K562 (cell line): Measurements from ENCODE around the gene RILP. TPM values are rescaled to one million over a fixed set of nuclear protein-coding genes. Genes with fewer than 3 reads are reported as not detected.
A peak's percentile ranks its signal among the peaks of the same experiment; 100 is the strongest.
"Not testable (repeated sequence)": the region's sequence is repeated elsewhere in the genome, so short reads cannot be mapped to it uniquely, and the experiment has no call there.

ENCODE experiments used
- ATAC-seq: fragments of 200-7000 bp; cut with Tn5 transposase; 3 replicates; pipeline ENCODE4 v1.9.1; 2020; ENCODE audit warnings: moderate library complexity
- BruUV-seq: library from RNA; stranded (reverse); fragments of 400-500 nt; replicated peaks from 2 replicates; lab custom pipeline; 2021; lab: Mats Ljungman, UMichigan
- CTCF ChIA-PET: fragments of 300-600 bp; formaldehyde crosslinking; extraction: SDS; loops from one replicate; lab custom pipeline; 2021; ENCODE audit warnings: low intra/inter-chr PET ratio; lab: Yijun Ruan, JAX
- POLR2A ChIA-PET: fragments of 300-600, 350-650 bp; sonication (Branson Sonifier 250); formaldehyde crosslinking; extraction: SDS; loops from one replicate; lab custom pipeline; 2021; ENCODE audit warnings: antibody characterized with exemption, inconsistent platforms; lab: Yijun Ruan, JAX
- DNase-seq, 4 experiments: peaks; one replicate each; pipeline versions ENCODE4 v3.0.0 to v3.0.0-alpha.2; 2011 to 2018; ENCODE audit warnings: low spot score in 3 of 4, mixed read lengths in 3 of 4; ENCODE audit errors: extremely low read depth in 1 of 4
- FAIRE-seq: peaks from 2 replicates; lab custom pipeline; 2011; peaks lifted over from hg19 to GRCh38; lab: Jason Lieb, UNC
- H2AFZ ChIP-seq: 2 replicates; pipeline ENCODE4 v1.6.0; 2011; ENCODE audit warnings: low read depth, low read length, control low read depth, inconsistent platforms
- H3K27ac ChIP-seq: fragments of 200-600 bp; 3 replicates; pipeline ENCODE4 v1.8.0; 2011; ENCODE audit warnings: low read depth, mild to moderate bottlenecking, control low read depth, inconsistent platforms, low read length, moderate library complexity, mixed read lengths; ENCODE audit errors: extremely low read depth
- H3K27me3 ChIP-seq, 2 experiments: fragments of 300-600 bp in 1 of 2; 2 replicates in 1 of 2; 3 replicates in 1 of 2; pipeline versions ENCODE4 v1.6.0 to v1.8.0; 2011; ENCODE audit warnings: inconsistent platforms in 2 of 2, low read length in 2 of 2, mild to moderate bottlenecking in 1 of 2, mixed read lengths in 1 of 2, moderate library complexity in 1 of 2; ENCODE audit not compliant: control insufficient read depth in 2 of 2, insufficient read depth in 2 of 2
- H3K36me3 ChIP-seq: fragments of 300-600 bp; 3 replicates; pipeline ENCODE4 v1.8.0; 2011; ENCODE audit warnings: mild to moderate bottlenecking, low read length, inconsistent platforms; ENCODE audit not compliant: control insufficient read depth, insufficient read depth
- H3K4me1 ChIP-seq, 2 experiments: fragments of 200-600 bp in 1 of 2; replicated peaks in 1 of 2; 2 replicates in 1 of 2; 3 replicates in 1 of 2; pipeline versions ENCODE4 v1.5.1 to v1.8.0; 2011; ENCODE audit warnings: inconsistent platforms in 2 of 2, low read length in 2 of 2, mild to moderate bottlenecking in 1 of 2, mixed read lengths in 1 of 2, moderate library complexity in 1 of 2; ENCODE audit not compliant: control insufficient read depth in 2 of 2, insufficient read depth in 2 of 2
- H3K4me2 ChIP-seq: 2 replicates; pipeline ENCODE4 v1.6.1; 2011; ENCODE audit warnings: low read length, control low read depth, inconsistent platforms, mixed read lengths; ENCODE audit not compliant: insufficient read depth
- H3K4me3 ChIP-seq: fragments of 200-600 bp; sonication (generic), shearing (Covaris generic); 2 replicates; pipeline ENCODE4 v1.5.1; 2016; ENCODE audit warnings: control low read depth, inconsistent platforms
- H3K79me2 ChIP-seq: fragments of 200-600 bp; 3 replicates; pipeline ENCODE4 v1.8.0; 2011; ENCODE audit warnings: low read length, inconsistent platforms; ENCODE audit not compliant: control insufficient read depth, insufficient read depth
- H3K9ac ChIP-seq, 2 experiments: 2 replicates each; pipeline versions ENCODE4 v1.6.0 to v1.6.1; 2011; ENCODE audit warnings: low read depth in 2 of 2, low read length in 2 of 2, control low read depth in 1 of 2, inconsistent platforms in 1 of 2, mild to moderate bottlenecking in 1 of 2, mixed read lengths in 1 of 2; ENCODE audit not compliant: insufficient read depth in 1 of 2
- H3K9me1 ChIP-seq: one replicate; pipeline ENCODE4 v1.6.0; 2011; ENCODE audit warnings: inconsistent platforms, mild to moderate bottlenecking, low read length, moderate library complexity; ENCODE audit not compliant: control insufficient read depth, insufficient read depth
- H3K9me3 ChIP-seq: replicated peaks from 2 replicates; pipeline ENCODE4 v1.5.1; 2011; ENCODE audit warnings: low read depth, low read length, inconsistent platforms; ENCODE audit not compliant: control insufficient read depth, insufficient read depth
- H4K20me1 ChIP-seq: replicated peaks from 2 replicates; pipeline ENCODE4 v1.6.1; 2011; ENCODE audit warnings: low read length, inconsistent platforms, mixed read lengths; ENCODE audit not compliant: control insufficient read depth, insufficient read depth
- CHD2 ChIP-seq: IDR thresholded peaks from 2 replicates; pipeline ENCODE4 v1.6.1; 2011; ENCODE audit warnings: low read depth, low read length
- KDM1A ChIP-seq, 2 experiments: fragments of 450-650 bp; IDR thresholded peaks; 2 replicates each; pipeline ENCODE4 v1.6.1; 2016; ENCODE audit warnings: mild to moderate bottlenecking in 2 of 2
- MIER1 ChIP-seq: fragments of 450-650 bp; IDR thresholded peaks from 2 replicates; pipeline ENCODE4 v1.6.1; 2016; ENCODE audit warnings: antibody characterized with exemption, mild to moderate bottlenecking, low read depth
- PCBP1 ChIP-seq: fragments of 200-400 bp; formaldehyde crosslinking; IDR thresholded peaks from 2 replicates; pipeline ENCODE4 v1.6.1; 2018; ENCODE audit warnings: mild to moderate bottlenecking, low read depth, low read length; ENCODE audit not compliant: poor library complexity, severe bottlenecking
- PCBP2 ChIP-seq: fragments of 200-400 bp; formaldehyde crosslinking; IDR thresholded peaks from 2 replicates; pipeline ENCODE4 v1.6.1; 2018; ENCODE audit warnings: low read length, low read depth, mild to moderate bottlenecking, moderate library complexity; ENCODE audit not compliant: poor library complexity, severe bottlenecking
- PHF8 ChIP-seq: fragments of 200-600 bp; sonication (generic); IDR thresholded peaks from 2 replicates; pipeline ENCODE4 v1.6.1; 2012; ENCODE audit warnings: mixed run types, mild to moderate bottlenecking, inconsistent platforms, low read length, moderate library complexity, borderline replicate concordance
- RCOR1 ChIP-seq, 2 experiments: IDR thresholded peaks; 2 replicates each; pipeline ENCODE4 v1.6.1; 2012; ENCODE audit warnings: low read depth in 2 of 2, low read length in 2 of 2, borderline replicate concordance in 1 of 2, improper control_type of control experiment in 1 of 2
- ZNF780A ChIP-seq: fragments of 250-450 bp; sonication (Bioruptor Pico); IDR thresholded peaks from 2 replicates; pipeline ENCODE4 v1.5.0; 2021; ENCODE audit warnings: mild to moderate bottlenecking
- WGBS: fragments of 100-300 bp; shearing (Covaris generic); methylation state at CpG from one replicate; pipeline ENCODE4 v1.1.6; 2016; ENCODE audit warnings: low coverage, mixed read lengths; ENCODE audit not compliant: insufficient coverage; ENCODE audit errors: missing lambda C conversion rate; 5-methylcytosine and 5-hydroxymethylcytosine counted together
- in situ Hi-C: fragments of 300-500 bp; cut with MboI; formaldehyde crosslinking; loops from 4 replicates; pipeline ENCODE4 v1.15.0; 2018; ENCODE audit warnings: inconsistent platforms, mixed read lengths
- intact Hi-C: fragments of 100-400 bp; cut with micrococcal nuclease; formaldehyde crosslinking; loops from 2 replicates; pipeline ENCODE4 v1.14.2; 2022
- polyA plus RNA-seq, 8 experiments: library from polyadenylated mRNA; depleted of rRNA in 4 of 8; stranded (reverse) in 5 of 8; unstranded in 3 of 8; fragments of >200 nt; fragmentation: Nextera tagmentation in 2 of 8; fragmentation: Illumina TruSeq in 1 of 8; extraction: Ambion mirVana in 2 of 8; extraction: Trizol in 1 of 8; gene quantifications; 2 replicates each; pipeline versions ENCODE4 v1.2.1 to v1.2.3, GENCODE V29; 2011 to 2014; ENCODE audit warnings: inconsistent platforms in 1 of 8, missing spikeins in 1 of 8
- total RNA-seq, 7 experiments: library from RNA; depleted of rRNA in 6 of 7; stranded (reverse); fragments of >200 nt in 6 of 7; fragmentation: Illumina TruSeq in 2 of 7; extraction: Trizol in 2 of 7; gene quantifications; 2 replicates each; pipeline versions ENCODE4 v1.2.1 to v1.2.3, GENCODE V29; 2011 to 2021; ENCODE audit warnings: low replicate concordance in 1 of 7

Gene RILP
- total and polyA plus RNA-seq, 9 of the 15 experiments (the other 6 are each of a cell fraction or from before 2014, with no cell fraction given), result 0.75 to 54.9 (median 27.8) TPM

GRCh38 chr17:1693339-1693738 lies 43.7 kb upstream of the RILP start:
- no peak for DNase-seq
- Histone ChIP-seq H3K9me1 (no peaks in the 10 kb centered on the region), H3K9me3 (no peaks in the 10 kb centered on the region), H3K4me2 (no peak overlapping the region), H3K27me3 (no peaks in the 10 kb centered on the region), H4K20me1 (no peaks in the 10 kb centered on the region), H3K36me3 (no peaks in the 10 kb centered on the region), H3K4me1 (no peaks in the 10 kb centered on the region; a peak in 1 of 5 replicates), H3K79me2 (no peaks in the 10 kb centered on the region), H2AFZ (no peak overlapping the region), H3K9ac (no peak overlapping the region), H3K27ac (no peak overlapping the region), H3K4me3 (no peak overlapping the region)
- TF ChIP-seq PHF8 (no peak), ZNF780A (CRISPR knock-in tag) (no peak), RCOR1 (IDR thresholded peaks at IDR 0.05; ENCODE audit: borderline replicate concordance in 1 of 2, low read depth in 2 of 2, low read length in 2 of 2) (no peak), MIER1 (no peak)
- POLR2A ChIA-PET, result no interaction called here
- CTCF ChIA-PET, result no interaction called here
- ATAC-seq, result no peak
- in situ Hi-C loops (no loop called here), intact Hi-C loops (no loop called here)
- no peak for FAIRE-seq
- WGBS, result 73% methylated on average over 6 of the region's 7 CpGs
- no TSS peak for BruUV-seq

GRCh38 chr17:1690544-1691221 lies 41.0 kb upstream of the RILP start:
- Histone ChIP-seq H3K9me3 (no peaks in the 10 kb centered on the region), H3K9me1 (no peaks in the 10 kb centered on the region), H3K27ac (no peak overlapping the region), H3K79me2 (no peaks in the 10 kb centered on the region), H3K9ac (no peak overlapping the region), H3K4me3 (no peak overlapping the region), H3K27me3 (no peaks in the 10 kb centered on the region), H3K36me3 (no peaks in the 10 kb centered on the region), H4K20me1 (no peaks in the 10 kb centered on the region), H3K4me2 (no peak overlapping the region), H3K4me1 (no peaks in the 10 kb centered on the region; a peak in 1 of 5 replicates), H2AFZ (no peak overlapping the region)
- in situ Hi-C loops, result no loop called here
- intact Hi-C loops, result no loop called here
- peak; percentile 35; the same call in 1 of the 3 replicates for ATAC-seq
- FAIRE-seq, result no peak
- BruUV-seq, result no TSS peak
- TF ChIP-seq CHD2 (no peak), PCBP1 (peak; percentile 52), PCBP2 (peak; percentile 40), KDM1A (IDR thresholded peaks at IDR 0.05) (peak in 1 of 2 experiments; percentile 25; a peak in 1 of 4 replicates)
- WGBS, result 33% methylated on average over 1 of the region's 8 CpGs
- POLR2A ChIA-PET, result interaction anchor here (0.6 kb wide), 1 partner anchor 79 kb away, joined by 3 read pairs; no protein-coding TSS in a partner anchor
- no peak for DNase-seq
- CTCF ChIA-PET, result interaction anchor here (0.6 kb wide), 1 partner anchor 14 kb away, joined by 5 read pairs; no protein-coding TSS in a partner anchor

- H3K4me2 ChIP-seq, H3K27ac ChIP-seq, ATAC-seq, H3K9me1 ChIP-seq, H3K4me3 ChIP-seq, H3K36me3 ChIP-seq, FAIRE-seq, H3K9me3 ChIP-seq, CTCF ChIA-PET, H3K27me3 ChIP-seq, POLR2A ChIA-PET, BruUV-seq, H4K20me1 ChIP-seq, intact Hi-C loops, H2AFZ ChIP-seq, H3K9ac ChIP-seq, in situ Hi-C loops, DNase-seq: not testable (repeated sequence)
- Histone ChIP-seq H3K4me1 (peaks cover 2 to 10% of the 10 kb centered on the region in 2 experiments; a peak in 4 of 5 replicates), H3K79me2 (peaks cover 13% of the 10 kb centered on the region)
- 29% methylated on average over 2 of the region's 6 CpGs for WGBS
Measured at GRCh38 chr17:1688405-1688804, 38.7 kb upstream of the RILP start.
